HCT116 (cell line): Measurements from ENCODE around the gene SCN4B. TPM values are rescaled to one million over a fixed set of nuclear protein-coding genes. Genes with fewer than 3 reads are reported as not detected.

ENCODE experiments used
- ATAC-seq: fragments of 200-7000 bp; cut with Tn5 transposase; 2 replicates; pipeline ENCODE4 v1.9.1; 2020; ENCODE audit warnings: mild to moderate bottlenecking, moderate library complexity
- BruUV-seq: library from RNA; stranded (reverse); fragments of 400-500 nt; replicated peaks from 2 replicates; lab custom pipeline; 2021; lab: Mats Ljungman, UMichigan
- CTCF ChIA-PET: fragments of 300-600 bp; sonication (Branson Sonifier 250); formaldehyde crosslinking; loops from one replicate; lab custom pipeline; 2021; ENCODE audit warnings: antibody characterized with exemption; lab: Charles Lee
- POLR2A ChIA-PET: fragments of 300-600, 350-600 bp; sonication (Branson Sonifier 250); formaldehyde crosslinking; loops from one replicate; lab custom pipeline; 2021; ENCODE audit warnings: antibody characterized with exemption; lab: Charles Lee
- RAD21 ChIA-PET, 2 experiments: fragments of 300-600 bp; sonication (Branson Sonifier 250); formaldehyde crosslinking; loops; one replicate each; lab custom pipeline; 2023; ENCODE audit warnings: low total read pairs in 2 of 2; ENCODE audit not compliant: uncharacterized antibody in 2 of 2, unreplicated experiment in 2 of 2, low non-redundant PET in 1 of 2; lab: Charles Lee
- DNase-seq: peaks from one replicate; pipeline ENCODE4 v3.0.0-alpha.2; 2010; ENCODE audit warnings: low read depth, low spot score
- H2AFZ ChIP-seq: fragments of 200-600 bp; shearing (Covaris generic), sonication (generic); 2 replicates; pipeline ENCODE4 v1.6.1; 2017; ENCODE audit warnings: low read depth, mixed run types, mixed read lengths, antibody characterized with exemption, low read length; ENCODE audit not compliant: poor library complexity, severe bottlenecking
- H3K27ac ChIP-seq: 2 replicates; pipeline ENCODE4 v1.5.1; 2012; ENCODE audit warnings: low read depth, low read length
- H3K27me3 ChIP-seq: fragments of 200-600 bp; sonication (generic); 2 replicates; pipeline ENCODE4 v1.6.1; 2016; ENCODE audit warnings: mixed run types, low read length, mixed read lengths; ENCODE audit not compliant: insufficient read depth
- H3K36me3 ChIP-seq, 2 experiments: fragments of 200-500 bp in 1 of 2; fragments of 200-600 bp in 1 of 2; sonication (Bioruptor generic) in 1 of 2; sonication (generic) in 1 of 2; 2 replicates each; pipeline versions ENCODE4 v1.5.1 to v1.6.1; 2014 to 2016; ENCODE audit warnings: low read length in 2 of 2, inconsistent platforms in 1 of 2, mixed read lengths in 1 of 2, mixed run types in 1 of 2; ENCODE audit not compliant: insufficient read depth in 2 of 2, control insufficient read depth in 1 of 2
- H3K4me1 ChIP-seq, 2 experiments: fragments of 200-600 bp in 1 of 2; sonication (generic) in 1 of 2; 2 replicates each; pipeline versions ENCODE4 v1.5.1 to v1.6.1; 2012 to 2017; ENCODE audit warnings: low read length in 2 of 2, inconsistent platforms in 1 of 2, mild to moderate bottlenecking in 1 of 2, mixed read lengths in 1 of 2, mixed run types in 1 of 2, moderate library complexity in 1 of 2; ENCODE audit not compliant: insufficient read depth in 2 of 2, control insufficient read depth in 1 of 2
- H3K4me2 ChIP-seq: fragments of 200-600 bp; sonication (generic); 2 replicates; pipeline ENCODE4 v1.6.1; 2017; ENCODE audit warnings: mixed run types, low read length, mixed read lengths
- H3K4me3 ChIP-seq, 2 experiments: fragments of 200-600 bp in 1 of 2; sonication (generic) in 1 of 2; replicated peaks in 1 of 2; 2 replicates each; pipeline ENCODE4 v1.5.1; 2011 to 2016; ENCODE audit warnings: low read length in 2 of 2, control low read depth in 1 of 2, low read depth in 1 of 2, mild to moderate bottlenecking in 1 of 2, mixed read lengths in 1 of 2, mixed run types in 1 of 2
- H3K79me2 ChIP-seq: fragments of 200-600 bp; sonication (generic); 2 replicates; pipeline ENCODE4 v1.6.1; 2017; ENCODE audit warnings: mild to moderate bottlenecking, mixed run types, low read length, moderate library complexity, mixed read lengths; ENCODE audit not compliant: insufficient read depth
- H3K9ac ChIP-seq: fragments of 200-600 bp; sonication (generic); 2 replicates; pipeline ENCODE4 v1.6.1; 2016; ENCODE audit warnings: low read length, mixed read lengths
- H3K9me2 ChIP-seq: fragments of 200-600 bp; sonication (generic), shearing (Covaris generic); 2 replicates; pipeline ENCODE4 v1.6.1; 2017; ENCODE audit warnings: mixed run types, mild to moderate bottlenecking, moderate library complexity; ENCODE audit not compliant: insufficient read depth
- H3K9me3 ChIP-seq, 2 experiments: fragments of 200-500 bp in 1 of 2; fragments of 200-600 bp in 1 of 2; sonication (Bioruptor generic) in 1 of 2; sonication (generic) in 1 of 2; 2 replicates each; pipeline ENCODE4 v1.6.1; 2014 to 2017; ENCODE audit warnings: low read length in 2 of 2, mixed read lengths in 2 of 2, inconsistent platforms in 1 of 2, low read depth in 1 of 2, mild to moderate bottlenecking in 1 of 2, mixed run types in 1 of 2, moderate library complexity in 1 of 2; ENCODE audit not compliant: control insufficient read depth in 1 of 2, insufficient read depth in 1 of 2
- H4K20me1 ChIP-seq: fragments of 200-600 bp; sonication (generic), shearing (Covaris generic); 2 replicates; pipeline ENCODE4 v1.6.1; 2017; ENCODE audit warnings: mixed run types, mild to moderate bottlenecking, moderate library complexity; ENCODE audit not compliant: insufficient read depth
- CBX3 ChIP-seq: IDR thresholded peaks from 2 replicates; pipeline ENCODE4 v1.6.1; 2012; ENCODE audit warnings: low read depth
- CEBPB ChIP-seq: IDR thresholded peaks from 2 replicates; pipeline ENCODE4 v1.6.1; 2012; ENCODE audit warnings: low read depth
- EZH2 ChIP-seq: fragments of 200-600 bp; sonication (generic); IDR thresholded peaks from 2 replicates; pipeline ENCODE4 v1.6.1; 2017; ENCODE audit warnings: antibody characterized with exemption, mixed run types
- FOSL1 ChIP-seq: IDR thresholded peaks from 2 replicates; pipeline ENCODE4 v1.6.1; 2012; ENCODE audit warnings: low read depth
- JUND ChIP-seq: IDR thresholded peaks from 2 replicates; pipeline ENCODE4 v1.6.1; 2012
- POLR2AphosphoS5 ChIP-seq: IDR thresholded peaks from 2 replicates; pipeline ENCODE4 v1.6.1; 2011; ENCODE audit warnings: mild to moderate bottlenecking, low read depth, low read length, moderate library complexity
- RAD21 ChIP-seq: IDR thresholded peaks from 2 replicates; pipeline ENCODE4 v1.6.1; 2012; ENCODE audit warnings: low read depth, mild to moderate bottlenecking
- SIN3A ChIP-seq: IDR thresholded peaks from 2 replicates; pipeline ENCODE4 v1.6.1; 2012; ENCODE audit warnings: low read depth
- SP1 ChIP-seq: IDR thresholded peaks from 2 replicates; pipeline ENCODE4 v1.6.1; 2012; ENCODE audit warnings: low read depth
- SRF ChIP-seq: IDR thresholded peaks from 2 replicates; pipeline ENCODE4 v1.6.1; 2012; ENCODE audit warnings: low read depth
- TCF7L2 ChIP-seq: IDR thresholded peaks from 2 replicates; pipeline ENCODE4 v1.7.0; 2011; ENCODE audit warnings: borderline replicate concordance, inconsistent platforms; ENCODE audit not compliant: insufficient read depth, insufficient read length; ENCODE audit errors: extremely low read depth
- YY1 ChIP-seq: IDR thresholded peaks from 2 replicates; pipeline ENCODE4 v1.6.1; 2011; ENCODE audit warnings: low read length, low read depth, moderate library complexity, mild to moderate bottlenecking; ENCODE audit not compliant: insufficient replicate concordance; ENCODE audit errors: extremely low read depth
- ZFX ChIP-seq: fragments of 450-650 bp; IDR thresholded peaks from 2 replicates; pipeline ENCODE4 v1.6.1; 2017
- intact Hi-C: fragments of 100-400 bp; cut with micrococcal nuclease; formaldehyde crosslinking; loops from 2 replicates; pipeline ENCODE4 v1.10.0; 2022
- total RNA-seq: library from RNA; stranded (reverse); gene quantifications from one replicate; pipeline ENCODE4 v1.2.1, GENCODE V29; 2021; ENCODE audit not compliant: unreplicated experiment
- TF ChIP-seq, protein P1 (sequence below), 3 experiments: fragments of 200-600 bp in 1 of 3; sonication (generic) in 1 of 3; IDR thresholded peaks in 2 of 3; conservative IDR thresholded peaks in 1 of 3; 2 replicates each; pipeline ENCODE4 v1.5.1; 2012 to 2017; ENCODE audit warnings: low read depth in 2 of 3, low read length in 2 of 3, antibody characterized with exemption in 1 of 3, borderline replicate concordance in 1 of 3, control low read depth in 1 of 3, mild to moderate bottlenecking in 1 of 3, mixed read lengths in 1 of 3, mixed run types in 1 of 3, moderate library complexity in 1 of 3; ENCODE audit not compliant: insufficient read depth in 1 of 3
- TF ChIP-seq, protein P2 (sequence below): IDR thresholded peaks from 2 replicates; pipeline ENCODE4 v1.6.1; 2012; ENCODE audit warnings: low read depth

The SCN4B gene
- total RNA-seq, 1 experiment from 2014 or later: 0.32 TPM

DNA sequence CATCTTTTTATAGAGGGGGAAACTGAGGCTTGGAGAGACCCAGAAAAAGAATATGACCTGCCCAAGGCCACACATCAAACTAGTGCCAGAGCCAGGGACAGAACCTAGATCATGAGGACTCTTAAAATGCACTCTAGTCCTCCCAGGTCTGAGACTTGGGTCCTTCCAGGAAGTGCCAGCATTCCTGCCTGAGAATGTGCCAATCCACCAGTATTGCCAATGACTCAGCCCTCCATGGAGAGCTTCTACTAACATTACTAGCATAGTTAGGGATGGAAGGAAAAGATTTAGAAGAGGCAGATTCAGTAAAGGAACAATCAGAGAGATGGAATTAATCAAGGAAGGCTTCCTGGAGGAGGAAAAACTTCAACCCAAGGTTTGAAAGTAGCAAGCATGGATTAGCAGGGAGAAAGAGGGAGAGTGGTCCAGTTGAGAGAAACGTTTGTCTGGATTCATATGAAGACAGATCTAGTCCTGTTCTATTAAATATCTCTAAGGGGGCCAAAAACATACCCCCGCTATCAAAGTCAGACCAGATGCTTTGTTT lies 45.8 kb downstream of the SCN4B start:
- no peak for TF ChIP-seq SRF
- TF ChIP-seq RAD21: no peak
- TF ChIP-seq CEBPB: no peak
- no peak for TF ChIP-seq CBX3
- TF ChIP-seq JUND: no peak
- TF ChIP-seq SIN3A: no peak
- Histone ChIP-seq H3K9me2 (no peaks in the 10 kb centered on the region), H2AFZ (no peak overlapping the region), H3K4me1 (peaks cover 0 to 6% of the 10 kb centered on the region in 2 experiments; a peak in 1 of 4 replicates), H3K4me3 (no peak overlapping the region), H3K9me3 (no peaks in the 10 kb centered on the region), H4K20me1 (no peaks in the 10 kb centered on the region), H3K9ac (no peak overlapping the region), H3K4me2 (peak overlapping the region; percentile 21; the same call in 1 of the 2 replicates), H3K36me3 (no peaks in the 10 kb centered on the region), H3K79me2 (no peaks in the 10 kb centered on the region), H3K27me3 (no peaks in the 10 kb centered on the region), H3K27ac (no peak overlapping the region)
- POLR2A ChIA-PET: no interaction called here
- intact Hi-C loops: no loop called here
- BruUV-seq: no TSS peak
- no peak for DNase-seq
- CTCF ChIA-PET: no interaction called here
- RAD21 ChIA-PET: no interaction called here
- ATAC-seq: no peak; the same call in 1 of the 2 replicates

DNA sequence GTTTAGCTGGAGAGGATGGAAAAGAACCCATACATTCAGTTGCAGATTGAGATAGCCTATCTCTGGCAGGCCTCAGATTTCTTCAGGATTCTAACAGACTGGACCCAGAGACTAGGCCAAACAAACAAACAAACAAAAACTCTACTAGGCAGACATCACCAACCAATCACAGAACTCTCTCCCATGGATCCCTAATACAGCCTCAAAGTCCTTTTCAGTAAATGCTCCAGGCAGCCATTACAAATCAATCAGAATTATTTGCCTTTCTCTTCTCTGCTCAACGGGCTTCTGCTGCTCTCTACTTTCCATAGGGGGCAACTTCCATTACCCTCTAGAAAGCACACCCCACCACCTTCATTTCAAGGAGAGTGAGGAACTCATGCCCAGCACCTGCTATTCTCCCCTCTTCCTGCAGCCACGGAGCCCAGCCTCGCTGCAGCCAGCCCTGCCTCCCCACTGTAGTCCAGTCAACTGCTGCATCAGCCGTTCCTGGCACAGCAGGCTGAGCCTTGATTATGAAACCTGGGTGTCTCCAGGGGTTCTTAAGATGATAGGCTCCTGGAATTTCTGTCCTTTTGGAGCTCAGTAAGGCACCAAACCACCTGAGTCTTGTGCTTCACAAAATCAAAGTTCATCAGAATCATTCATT lies 46.8 kb downstream of the SCN4B start:
- no TSS peak for BruUV-seq
- no peak overlapping the region for H3K4me3 ChIP-seq
- intact Hi-C loops: no loop called here
- H3K9me3 ChIP-seq: no peaks in the 10 kb centered on the region
- no peak for DNase-seq
- no peaks in the 10 kb centered on the region for H3K27me3 ChIP-seq
- H3K9me2 ChIP-seq: no peaks in the 10 kb centered on the region
- no peaks in the 10 kb centered on the region for H3K79me2 ChIP-seq
- peaks cover 0 to 6% of the 10 kb centered on the region in 2 experiments; a peak in 1 of 4 replicates for H3K4me1 ChIP-seq
- ATAC-seq: no peak
- no peak overlapping the region for H3K9ac ChIP-seq
- no peak overlapping the region for H3K27ac ChIP-seq
- no peak overlapping the region for H2AFZ ChIP-seq
- no peaks in the 10 kb centered on the region for H4K20me1 ChIP-seq
- ChIA-PET CTCF (no interaction called here), POLR2A (no interaction called here), RAD21 (no interaction called here)
- H3K4me2 ChIP-seq: no peak overlapping the region
- H3K36me3 ChIP-seq: no peaks in the 10 kb centered on the region
- TF ChIP-seq, protein P1, sequence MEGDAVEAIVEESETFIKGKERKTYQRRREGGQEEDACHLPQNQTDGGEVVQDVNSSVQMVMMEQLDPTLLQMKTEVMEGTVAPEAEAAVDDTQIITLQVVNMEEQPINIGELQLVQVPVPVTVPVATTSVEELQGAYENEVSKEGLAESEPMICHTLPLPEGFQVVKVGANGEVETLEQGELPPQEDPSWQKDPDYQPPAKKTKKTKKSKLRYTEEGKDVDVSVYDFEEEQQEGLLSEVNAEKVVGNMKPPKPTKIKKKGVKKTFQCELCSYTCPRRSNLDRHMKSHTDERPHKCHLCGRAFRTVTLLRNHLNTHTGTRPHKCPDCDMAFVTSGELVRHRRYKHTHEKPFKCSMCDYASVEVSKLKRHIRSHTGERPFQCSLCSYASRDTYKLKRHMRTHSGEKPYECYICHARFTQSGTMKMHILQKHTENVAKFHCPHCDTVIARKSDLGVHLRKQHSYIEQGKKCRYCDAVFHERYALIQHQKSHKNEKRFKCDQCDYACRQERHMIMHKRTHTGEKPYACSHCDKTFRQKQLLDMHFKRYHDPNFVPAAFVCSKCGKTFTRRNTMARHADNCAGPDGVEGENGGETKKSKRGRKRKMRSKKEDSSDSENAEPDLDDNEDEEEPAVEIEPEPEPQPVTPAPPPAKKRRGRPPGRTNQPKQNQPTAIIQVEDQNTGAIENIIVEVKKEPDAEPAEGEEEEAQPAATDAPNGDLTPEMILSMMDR (IDR thresholded peaks at IDR 0.05 in 2 of 3, conservative IDR thresholded peaks at IDR 0.05 in 1 of 3; ENCODE audit: borderline replicate concordance in 1 of 3, insufficient read depth in 1 of 3, low read depth in 2 of 3, low read length in 2 of 3): no peak
- no peak for TF ChIP-seq ZFX
- no peak for TF ChIP-seq SP1
- TF ChIP-seq EZH2: no peak
- TF ChIP-seq SIN3A: no peak
- TF ChIP-seq, protein P2, sequence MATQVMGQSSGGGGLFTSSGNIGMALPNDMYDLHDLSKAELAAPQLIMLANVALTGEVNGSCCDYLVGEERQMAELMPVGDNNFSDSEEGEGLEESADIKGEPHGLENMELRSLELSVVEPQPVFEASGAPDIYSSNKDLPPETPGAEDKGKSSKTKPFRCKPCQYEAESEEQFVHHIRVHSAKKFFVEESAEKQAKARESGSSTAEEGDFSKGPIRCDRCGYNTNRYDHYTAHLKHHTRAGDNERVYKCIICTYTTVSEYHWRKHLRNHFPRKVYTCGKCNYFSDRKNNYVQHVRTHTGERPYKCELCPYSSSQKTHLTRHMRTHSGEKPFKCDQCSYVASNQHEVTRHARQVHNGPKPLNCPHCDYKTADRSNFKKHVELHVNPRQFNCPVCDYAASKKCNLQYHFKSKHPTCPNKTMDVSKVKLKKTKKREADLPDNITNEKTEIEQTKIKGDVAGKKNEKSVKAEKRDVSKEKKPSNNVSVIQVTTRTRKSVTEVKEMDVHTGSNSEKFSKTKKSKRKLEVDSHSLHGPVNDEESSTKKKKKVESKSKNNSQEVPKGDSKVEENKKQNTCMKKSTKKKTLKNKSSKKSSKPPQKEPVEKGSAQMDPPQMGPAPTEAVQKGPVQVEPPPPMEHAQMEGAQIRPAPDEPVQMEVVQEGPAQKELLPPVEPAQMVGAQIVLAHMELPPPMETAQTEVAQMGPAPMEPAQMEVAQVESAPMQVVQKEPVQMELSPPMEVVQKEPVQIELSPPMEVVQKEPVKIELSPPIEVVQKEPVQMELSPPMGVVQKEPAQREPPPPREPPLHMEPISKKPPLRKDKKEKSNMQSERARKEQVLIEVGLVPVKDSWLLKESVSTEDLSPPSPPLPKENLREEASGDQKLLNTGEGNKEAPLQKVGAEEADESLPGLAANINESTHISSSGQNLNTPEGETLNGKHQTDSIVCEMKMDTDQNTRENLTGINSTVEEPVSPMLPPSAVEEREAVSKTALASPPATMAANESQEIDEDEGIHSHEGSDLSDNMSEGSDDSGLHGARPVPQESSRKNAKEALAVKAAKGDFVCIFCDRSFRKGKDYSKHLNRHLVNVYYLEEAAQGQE: no peak
- TF ChIP-seq POLR2AphosphoS5: no peak
- TF ChIP-seq CBX3: no peak
- TF ChIP-seq FOSL1: no peak
- TF ChIP-seq TCF7L2: no peak
- no peak for TF ChIP-seq YY1
